T-helper 1 cell treated with Interleukin-12 subunit alpha and Interleukin-12 subunit beta and Interleukin-4 antibody, amounts not matched to agents 30 ng/mL and 1 ng/mL, for 36 hours (primary cell): ENCODE results near the gene SLC39A5. TPM values are rescaled to one million over a fixed set of nuclear protein-coding genes. Genes with fewer than 3 reads are reported as not detected.
"Not testable (repeated sequence)": the region's sequence is repeated elsewhere in the genome, so short reads cannot be mapped to it uniquely, and the experiment has no call there.

Experiments
- intact Hi-C: fragments of 100-400 bp; cut with micrococcal nuclease; formaldehyde crosslinking; loops from one replicate; pipeline ENCODE4 v1.15.1; 2024
- total RNA-seq: library from RNA; stranded (reverse); gene quantifications from 2 replicates; pipeline ENCODE4 v1.2.3, GENCODE V29; 2022

Gene SLC39A5, protein sequence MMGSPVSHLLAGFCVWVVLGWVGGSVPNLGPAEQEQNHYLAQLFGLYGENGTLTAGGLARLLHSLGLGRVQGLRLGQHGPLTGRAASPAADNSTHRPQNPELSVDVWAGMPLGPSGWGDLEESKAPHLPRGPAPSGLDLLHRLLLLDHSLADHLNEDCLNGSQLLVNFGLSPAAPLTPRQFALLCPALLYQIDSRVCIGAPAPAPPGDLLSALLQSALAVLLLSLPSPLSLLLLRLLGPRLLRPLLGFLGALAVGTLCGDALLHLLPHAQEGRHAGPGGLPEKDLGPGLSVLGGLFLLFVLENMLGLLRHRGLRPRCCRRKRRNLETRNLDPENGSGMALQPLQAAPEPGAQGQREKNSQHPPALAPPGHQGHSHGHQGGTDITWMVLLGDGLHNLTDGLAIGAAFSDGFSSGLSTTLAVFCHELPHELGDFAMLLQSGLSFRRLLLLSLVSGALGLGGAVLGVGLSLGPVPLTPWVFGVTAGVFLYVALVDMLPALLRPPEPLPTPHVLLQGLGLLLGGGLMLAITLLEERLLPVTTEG
- 1.1 and 1.9 TPM in 2 replicates for total RNA-seq

GRCh38 chr12:56229916-56230431 is at the start of gene SLC39A5:
Gene SLC39A5, plus strand, starts transcription at chr12:56230051. Its CDS starts 1,224 bp downstream, at chr12:56231275.
- intact Hi-C loops: no loop called here

GRCh38 chr12:56186957-56187356 is 42.9 kb upstream of the SLC39A5 start:
- intact Hi-C loops: no loop called here

DNA sequence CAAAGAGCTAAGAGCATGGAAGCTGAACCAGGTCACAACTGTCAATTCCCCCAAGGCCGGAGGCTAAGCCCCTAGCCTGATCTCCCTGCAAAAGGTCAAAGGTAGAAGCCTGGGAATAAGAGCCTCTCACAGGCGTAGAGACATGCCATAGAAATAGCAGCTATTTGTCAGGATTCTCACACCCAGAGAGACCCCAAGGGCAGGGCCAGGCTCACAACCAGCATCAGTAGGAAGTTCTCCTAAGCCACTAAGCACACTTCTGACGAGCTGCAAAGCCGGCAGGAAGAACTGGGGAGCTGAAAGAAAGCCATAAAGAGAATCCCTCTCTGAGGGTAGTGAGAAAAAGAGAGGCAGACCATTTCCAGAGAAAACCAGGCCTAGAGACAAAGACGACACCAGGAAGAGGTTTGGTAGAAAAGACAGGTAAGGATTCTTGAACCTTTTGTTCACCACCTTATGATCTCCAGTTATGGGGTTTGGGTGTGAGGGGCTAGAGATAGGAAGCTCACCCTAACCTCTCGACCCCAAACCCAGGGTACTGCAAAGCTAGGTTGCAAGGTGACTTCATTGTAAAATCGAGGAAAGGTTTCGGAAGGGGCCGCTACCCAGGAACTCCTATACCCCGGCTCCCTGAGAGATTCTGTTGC is 41.6 kb upstream of the SLC39A5 start:
- intact Hi-C loops: loop anchor here (1.0 kb wide), 1 partner anchor 30 kb away; the partner anchor contains the start of gene MYL6

- intact Hi-C loops: loop anchor here (1.0 kb wide), 5 partner anchors 30 to 450 kb away; partner anchors contain the start of genes MYL6 and SPRYD4
These were observed 41.1 kb upstream of the SLC39A5 start for GRCh38 chr12:56188778-56189098.

GRCh38 chr12:56189099-56189917 is 40.5 kb upstream of the SLC39A5 start, which contains the start of gene SMARCC2:
Gene SMARCC2, minus strand, starts transcription at chr12:56189483. Its CDS starts 22 bp downstream, at chr12:56189461.
- intact Hi-C loops: loop anchor here (1.0 kb wide), 4 partner anchors 63 to 451 kb away; partner anchors contain the start of gene SPRYD4

DNA sequence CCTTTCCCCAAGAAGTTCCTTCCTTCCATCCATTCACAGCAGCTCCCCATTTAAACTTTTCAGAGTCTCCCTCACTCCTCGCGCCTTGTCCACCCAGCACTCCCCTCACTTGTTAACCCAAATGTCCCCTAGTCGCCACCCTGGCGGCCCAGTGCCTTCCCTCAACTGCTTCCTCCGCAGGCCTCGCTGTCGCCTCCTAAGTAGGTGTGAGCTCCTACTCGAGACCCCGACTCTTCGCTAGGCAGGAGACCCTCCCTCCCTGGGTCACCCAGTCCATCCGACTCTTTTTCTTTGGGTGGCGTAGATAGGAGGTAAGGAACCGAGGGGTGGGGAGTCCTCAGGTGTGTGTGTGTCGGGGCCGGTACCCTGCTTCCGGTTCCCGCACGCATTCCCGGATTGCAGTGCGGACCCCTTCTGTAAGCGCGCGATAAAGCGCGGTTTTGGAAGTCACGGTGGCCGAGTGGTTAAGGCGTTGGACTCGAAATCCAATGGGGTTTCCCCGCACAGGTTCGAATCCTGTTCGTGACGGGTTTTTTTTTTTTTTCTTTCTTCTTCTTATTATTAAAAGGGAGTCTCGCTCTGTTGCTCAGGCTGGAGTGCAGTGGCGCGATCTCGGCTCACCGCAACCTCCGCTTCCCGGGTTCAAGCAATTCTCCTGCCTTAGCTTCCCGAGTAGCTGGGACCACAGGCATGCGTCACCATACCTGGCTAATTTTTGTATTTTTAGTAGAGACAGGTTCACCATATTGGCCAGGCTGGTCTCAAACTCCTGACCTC is 39.7 kb upstream of the SLC39A5 start:
- intact Hi-C loops: loop anchor here (1.0 to 5.0 kb wide), 9 partner anchors 64 to 452 kb away; partner anchors contain the start of genes SPRYD4 and TIMELESS

DNA sequence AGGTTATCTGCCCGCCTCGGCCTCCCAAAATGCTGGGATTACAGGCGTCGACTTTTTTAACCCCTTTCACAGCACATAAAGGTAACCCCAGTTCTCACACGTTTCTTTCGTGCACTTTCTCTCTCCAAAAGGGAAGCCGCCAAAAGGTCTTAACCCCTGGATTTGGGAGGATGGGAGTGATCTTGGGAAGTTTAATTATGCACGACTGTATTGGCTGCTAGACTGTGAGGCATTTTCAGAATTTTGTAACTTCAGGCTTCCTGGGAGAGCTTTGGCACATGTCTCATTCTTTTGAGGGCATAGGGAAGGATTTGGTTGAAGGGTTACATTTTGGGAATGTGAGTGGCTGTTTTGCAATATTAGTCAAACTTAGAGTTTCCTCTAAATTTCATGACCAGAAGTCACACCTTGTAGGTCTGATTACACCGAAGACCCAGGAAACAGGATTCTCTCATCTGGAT is 39.1 kb upstream of the SLC39A5 start:
- intact Hi-C loops: loop anchor here (1.0 to 5.0 kb wide), 5 partner anchors 71 to 402 kb away; partner anchors contain the start of gene TIMELESS

GRCh38 chr12:56192582-56192981 is 37.3 kb upstream of the SLC39A5 start:
- intact Hi-C loops: loop anchor here (2.0 to 5.0 kb wide), 4 partner anchors 74 to 400 kb away; partner anchors contain the start of genes COQ10A and TIMELESS

DNA sequence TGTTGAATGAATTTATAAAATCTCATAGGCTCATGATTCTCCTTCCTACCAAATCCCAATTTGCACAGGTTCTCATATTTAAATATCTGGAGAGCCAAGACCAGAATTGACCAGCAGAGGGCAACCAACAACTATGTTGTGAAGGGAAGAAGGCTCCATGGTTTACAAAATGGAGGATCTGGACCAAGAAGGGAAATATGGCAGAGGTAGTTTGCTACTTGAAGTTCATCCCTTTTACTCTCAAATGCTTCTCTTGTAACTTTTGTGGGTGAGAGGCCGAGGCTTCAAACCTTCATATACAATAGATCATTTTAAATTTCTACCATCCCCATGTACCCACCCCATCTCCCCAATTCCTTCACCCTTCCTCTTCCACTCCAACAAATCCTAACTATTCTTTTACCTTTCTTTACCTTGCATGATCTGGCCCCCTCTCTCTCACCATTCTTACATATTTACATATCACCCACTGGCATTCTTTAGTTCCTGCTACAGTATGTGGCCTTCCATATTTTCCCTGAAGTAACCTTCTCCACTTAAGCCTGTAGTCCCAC is 36.7 kb upstream of the SLC39A5 start:
- intact Hi-C loops: loop anchor here (1.0 to 5.0 kb wide), 10 partner anchors 31 to 399 kb away; partner anchors contain the start of genes ANKRD52, COQ10A, NABP2 and PAN2

DNA sequence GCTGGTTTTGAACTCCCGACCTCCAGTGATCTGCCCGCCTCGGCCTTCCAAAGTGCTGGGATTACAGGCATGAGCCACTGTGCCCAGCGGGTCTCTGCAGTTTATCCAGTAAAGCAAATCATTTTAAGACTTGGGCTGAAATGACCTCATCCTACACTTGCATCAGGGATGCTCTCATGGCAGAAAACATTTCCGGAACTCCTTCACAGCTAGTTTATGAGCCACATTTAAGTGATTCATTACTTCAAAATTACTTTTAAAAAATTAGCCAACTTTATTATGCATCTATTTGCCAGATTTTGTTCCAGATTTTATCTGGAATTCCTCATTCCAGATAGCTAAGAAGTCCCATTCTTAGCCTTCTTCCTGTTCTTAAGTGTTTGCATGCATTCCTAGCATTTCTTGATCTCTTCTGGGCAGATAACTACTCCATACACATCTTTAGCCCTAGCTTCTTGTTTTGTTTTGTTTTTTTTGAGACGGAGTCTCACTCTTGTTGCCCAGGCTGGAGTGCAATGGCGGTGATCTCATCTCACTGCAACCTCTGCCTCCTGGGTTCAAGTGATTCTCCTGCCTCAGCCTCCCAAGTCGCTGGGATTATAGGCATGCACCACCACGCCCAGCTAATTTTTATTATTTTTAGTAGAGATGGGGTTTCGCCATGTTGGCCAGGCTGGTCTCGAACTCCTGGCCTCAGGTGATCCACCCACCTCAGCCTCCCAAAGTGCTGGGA is 32.9 kb upstream of the SLC39A5 start:
- intact Hi-C loops: not testable (repeated sequence)

- intact Hi-C loops: no loop called here
These were observed 31.8 kb upstream of the SLC39A5 start for GRCh38 chr12:56197921-56198635.

DNA sequence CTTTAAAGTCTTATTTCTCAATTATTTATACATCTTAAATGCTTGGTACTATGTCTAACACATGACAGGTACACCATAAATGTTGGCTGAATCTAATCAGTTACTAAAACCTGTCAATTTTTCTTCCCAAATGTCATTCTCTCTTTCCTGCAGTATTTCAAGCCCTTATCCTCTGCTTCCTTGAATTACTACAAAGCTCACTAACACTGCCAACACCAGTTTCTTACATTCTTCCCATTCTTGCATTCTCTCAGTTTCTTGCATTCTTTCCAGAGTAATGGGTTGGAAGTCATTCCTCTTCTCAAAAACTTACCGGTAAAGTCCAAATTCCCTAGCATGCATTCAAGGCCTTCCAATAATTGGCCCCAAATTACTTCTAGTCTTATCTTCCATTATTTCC is 31.0 kb upstream of the SLC39A5 start:
- intact Hi-C loops: no loop called here

GRCh38 chr12:56202366-56202765 is 27.5 kb upstream of the SLC39A5 start:
- intact Hi-C loops: no loop called here

DNA sequence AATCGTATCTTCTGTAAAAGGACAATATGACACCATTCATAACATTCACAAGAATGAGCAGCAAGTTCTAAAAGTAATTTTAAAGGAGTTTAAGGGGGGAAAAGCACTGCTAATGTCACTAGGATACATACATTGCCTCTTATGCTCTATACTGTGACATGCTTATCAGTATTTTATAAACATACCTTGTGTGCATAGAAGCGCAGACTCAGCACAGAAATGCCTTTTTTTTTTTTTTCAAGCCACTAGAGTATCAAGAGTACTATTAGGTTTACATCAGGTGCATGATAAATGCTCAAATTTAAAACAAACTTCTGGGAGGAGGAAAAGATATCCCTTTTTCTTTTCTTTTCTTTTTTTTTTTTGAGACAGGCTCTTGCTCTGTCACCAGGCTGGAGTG is 27.0 kb upstream of the SLC39A5 start:
- intact Hi-C loops: no loop called here

GRCh38 chr12:56204275-56204674 is 25.6 kb upstream of the SLC39A5 start:
- intact Hi-C loops: no loop called here

DNA sequence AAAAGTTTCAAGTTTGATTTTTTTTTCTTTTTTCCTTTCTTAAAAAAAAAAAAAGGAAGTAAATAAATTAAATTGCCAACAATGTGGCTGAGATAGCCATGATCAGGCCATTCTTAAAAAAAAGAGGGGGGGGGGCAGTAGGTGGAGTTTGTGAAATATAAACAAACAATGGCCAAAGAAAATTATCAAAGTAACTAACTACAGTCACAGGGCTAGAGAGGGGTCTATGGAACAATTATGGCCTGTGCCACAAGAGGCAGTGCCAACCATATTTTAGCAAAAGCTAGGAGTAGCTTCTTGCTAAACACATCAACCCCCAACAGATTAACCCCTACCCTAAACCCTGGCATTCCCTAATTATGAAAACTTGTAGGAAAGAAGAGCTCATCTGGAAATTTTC is 24.4 kb upstream of the SLC39A5 start:
- intact Hi-C loops: no loop called here

- intact Hi-C loops: loop anchor here (1.0 kb wide), 1 partner anchor 258 kb away; no protein-coding TSS in a partner anchor
These were observed 23.2 kb upstream of the SLC39A5 start for GRCh38 chr12:56206452-56207166.
